Transverse colon (tissue), 4 donors: Measurements from ENCODE around the gene MEF2A. TPM values are rescaled to one million over a fixed set of nuclear protein-coding genes. Genes with fewer than 3 reads are reported as not detected.

Experiments
- DNase-seq: peaks from one replicate; pipeline ENCODE4 v3.0.0-alpha.2; 2019
- H3K27ac ChIP-seq, 4 donors: fragments of 200-600 bp; sonication (generic); 2 replicates each; pipeline ENCODE4 v1.5.1; 2016 to 2018; ENCODE audit warnings: inconsistent platforms in 4 of 4
- H3K27me3 ChIP-seq: fragments of 200-600 bp; sonication (generic); 2 replicates; pipeline ENCODE4 v1.5.1; 2017; ENCODE audit warnings: inconsistent platforms
- H3K36me3 ChIP-seq, 4 donors: fragments of 200-600 bp; sonication (generic); 2 replicates each; pipeline ENCODE4 v1.5.1; 2017 to 2019; ENCODE audit warnings: inconsistent platforms in 4 of 4
- H3K4me1 ChIP-seq, 4 donors: fragments of 200-600 bp; sonication (generic); 2 replicates each; pipeline ENCODE4 v1.5.1; 2017 to 2020; ENCODE audit warnings: inconsistent platforms in 4 of 4
- H3K4me3 ChIP-seq, 4 donors: fragments of 200-600 bp; sonication (generic); 1 replicate in 1 of 4; 2 replicates in 3 of 4; pipeline versions ENCODE4 v1.5.1 to v1.6.1; 2017 to 2019; ENCODE audit warnings: inconsistent platforms in 4 of 4
- H3K9me3 ChIP-seq, 2 donors: fragments of 200-600 bp; sonication (generic); 2 replicates each; pipeline ENCODE4 v1.5.1; 2017 to 2019; ENCODE audit warnings: inconsistent platforms in 2 of 2
- CTCF ChIP-seq, 5 experiments: fragments of 200-600 bp in 3 of 5; fragments of 450-650 bp in 2 of 5; sonication (generic) in 3 of 5; IDR thresholded peaks; 1 replicate in 2 of 5; 2 replicates in 3 of 5; pipeline ENCODE4 v1.5.1; 2016 to 2017; ENCODE audit warnings: antibody characterized with exemption in 5 of 5, inconsistent platforms in 3 of 5, mild to moderate bottlenecking in 2 of 5, moderate library complexity in 1 of 5
- EP300 ChIP-seq: sonication (generic); formaldehyde crosslinking; IDR thresholded peaks from one replicate; pipeline ENCODE4 v1.6.1; 2017; ENCODE audit warnings: antibody characterized with exemption, low read depth
- POLR2A ChIP-seq: fragments of 450-650 bp; IDR thresholded peaks from one replicate; pipeline ENCODE4 v1.6.1; 2016; ENCODE audit warnings: antibody characterized with exemption, mild to moderate bottlenecking, moderate library complexity
- POLR2AphosphoS5 ChIP-seq, 3 donors: sonication (generic); formaldehyde crosslinking; IDR thresholded peaks; one replicate each; pipeline ENCODE4 v1.6.1; 2016; ENCODE audit warnings: antibody characterized with exemption in 3 of 3
- WGBS, 2 donors: methylation state at CpG; one replicate each; pipeline ENCODE4 v1.1.5; 2018; ENCODE audit warnings: low coverage in 1 of 2; 5-methylcytosine and 5-hydroxymethylcytosine counted together
- in situ Hi-C, 4 donors: fragments of 200-750 bp; cut with MboI; loops; one replicate each; pipeline versions ENCODE4 v1.15.0 to v1.15.1; 2017; ENCODE audit warnings: low sequenced_read_pairs in 3 of 4, low pct_ligation_motif_present in 1 of 4, low pct_unique_long_range_greater_than_20kb in 1 of 4
- intact Hi-C: fragments of 100-400 bp; cut with DNase I; formaldehyde crosslinking; loops from one replicate; pipeline ENCODE4 v1.15.1; 2023; ENCODE audit warnings: low total_unique reads
- total RNA-seq, 4 donors: library from RNA; depleted of rRNA; stranded (reverse); fragments of >200 nt; gene quantifications; one replicate each; pipeline ENCODE4 v1.1.0, GENCODE V29; 2016

The MEF2A gene
- total RNA-seq, 4 donors from 2014 or later, result 37.4 to 62.5 (median 51.8) TPM

GRCh38 chr15:99682455-99682854 is 116.7 kb downstream of the MEF2A start:
- 0% methylated on average over 1 of the region's 1 CpG for WGBS, 2 donors
- Histone ChIP-seq H3K9me3 (no peaks in the 10 kb centered on the region), H3K4me1 (peaks cover 0 to 5% (median 0%) of the 10 kb centered on the region in 4 donors), H3K4me3 (no peak overlapping the region), H3K27ac (peak overlapping the region in 2 of 4 donors; percentile 4 to 9), H3K36me3 (peaks cover 0 to 27% (median 2%) of the 10 kb centered on the region in 4 donors), H3K27me3 (no peaks in the 10 kb centered on the region)
- no peak for DNase-seq
- TF ChIP-seq POLR2A (no peak), CTCF (IDR thresholded peaks at IDR 0.05) (no peak), EP300 (no peak), POLR2AphosphoS5 (IDR thresholded peaks at IDR 0.05) (no peak)
- in situ Hi-C loops (no loop called here), intact Hi-C loops (no loop called here)

GRCh38 chr15:99683000-99683670 is 117.4 kb downstream of the MEF2A start:
- Histone ChIP-seq H3K4me1 (peaks cover 0 to 2% (median 0%) of the 10 kb centered on the region in 4 donors), H3K27me3 (no peaks in the 10 kb centered on the region), H3K4me3 (no peak overlapping the region), H3K9me3 (no peaks in the 10 kb centered on the region), H3K27ac (peak overlapping the region in 3 of 4 donors; percentile 9 to 28 (median 28)), H3K36me3 (peaks cover 0 to 20% (median 2%) of the 10 kb centered on the region in 4 donors)
- in situ Hi-C loops, result no loop called here
- intact Hi-C loops, result no loop called here
- 83 to 90% methylated on average over 7 to 9 of the region's 9 CpGs for WGBS, 2 donors
- no peak for DNase-seq
- no peak for TF ChIP-seq EP300
- no peak for TF ChIP-seq CTCF (IDR thresholded peaks at IDR 0.05)
- no peak for TF ChIP-seq POLR2A
- no peak for TF ChIP-seq POLR2AphosphoS5 (IDR thresholded peaks at IDR 0.05)

GRCh38 chr15:99686290-99686689 is 120.5 kb downstream of the MEF2A start:
- intact Hi-C loops (no loop called here), in situ Hi-C loops (no loop called here)
- H3K27me3 ChIP-seq, result no peaks in the 10 kb centered on the region
- peaks cover 0 to 19% (median 6%) of the 10 kb centered on the region in 4 donors for H3K36me3 ChIP-seq
- H3K4me1 ChIP-seq, result no peaks in the 10 kb centered on the region
- no peak for DNase-seq
- H3K27ac ChIP-seq, result no peak overlapping the region
- H3K4me3 ChIP-seq, result no peak overlapping the region
- 100% methylated on average over 1 of the region's 1 CpG for WGBS, 2 donors
- H3K9me3 ChIP-seq, result no peaks in the 10 kb centered on the region
- TF ChIP-seq CTCF (IDR thresholded peaks at IDR 0.05) (no peak), POLR2AphosphoS5 (IDR thresholded peaks at IDR 0.05) (no peak)

- Histone ChIP-seq H3K36me3 (peaks cover 0 to 60% (median 12%) of the 10 kb centered on the region in 4 donors), H3K4me3 (no peak overlapping the region), H3K27ac (no peak overlapping the region), H3K27me3 (no peaks in the 10 kb centered on the region), H3K9me3 (no peaks in the 10 kb centered on the region), H3K4me1 (no peaks in the 10 kb centered on the region)
- intact Hi-C loops (no loop called here), in situ Hi-C loops (no loop called here)
- WGBS, 2 donors, result 86 to 96% methylated on average over 2 to 3 of the region's 3 CpGs
- no peak for DNase-seq
- TF ChIP-seq POLR2AphosphoS5 (IDR thresholded peaks at IDR 0.05) (no peak), POLR2A (no peak), CTCF (IDR thresholded peaks at IDR 0.05) (no peak), EP300 (no peak)
Observed at GRCh38 chr15:99692825-99693224, 127.0 kb downstream of the MEF2A start.
